ENCODE results near the gene HNF1B.

HNF1B gene

GRCh38 chr17:37718324-37719048, 26.4 kb downstream of the HNF1B start:
- H3F3A ChIP-seq (ENCODE audit: insufficient read depth, low read length): peaks cover 11% of the 10 kb centered on the region; the same call in 1 of the 2 replicates
- peak overlapping the region; percentile 17; the same call in 1 of the 2 replicates for H3K4me2 ChIP-seq (ENCODE audit: low read depth, low read length)
- H3K4me1 ChIP-seq (ENCODE audit: low read length): peaks cover 18% of the 10 kb centered on the region
- no peaks in the 10 kb centered on the region for H3K9me2 ChIP-seq (replicated peaks; ENCODE audit: insufficient read depth, low read length)
- TF ChIP-seq CTCF (IDR thresholded peaks at IDR 0.05; ENCODE audit: low read length): no peak
- no peak for TF ChIP-seq EZH2phosphoT487 (IDR thresholded peaks at IDR 0.05; ENCODE audit: low read length)
- no peak for TF ChIP-seq EZH2 (optimal IDR thresholded peaks at IDR 0.05; ENCODE audit: low read depth, low read length)
- H3K79me2 ChIP-seq (ENCODE audit: low read length): no peaks in the 10 kb centered on the region
- H3K27ac ChIP-seq (ENCODE audit: low read length): peak overlapping the region; percentile 26; the same call in 1 of the 2 replicates
- no peaks in the 10 kb centered on the region for H3K36me3 ChIP-seq (replicated peaks; ENCODE audit: insufficient read depth, low read length)
- no peak overlapping the region for H3K9ac ChIP-seq (ENCODE audit: low read length)
- no peak for DNase-seq
- no peaks in the 10 kb centered on the region for H3K27me3 ChIP-seq (replicated peaks; ENCODE audit: insufficient read depth, low read length)
- H3K4me3 ChIP-seq (ENCODE audit: low read length): no peak overlapping the region
- no peaks in the 10 kb centered on the region for H4K20me1 ChIP-seq (ENCODE audit: insufficient read depth, low read length)
- H2AFZ ChIP-seq (ENCODE audit: low read length): peak overlapping the region; percentile 26; the same call in 1 of the 2 replicates
- H3K9me3 ChIP-seq (replicated peaks; ENCODE audit: insufficient read depth, low read length): no peaks in the 10 kb centered on the region

- no peaks in the 10 kb centered on the region for H4K20me1 ChIP-seq (ENCODE audit: insufficient read depth, low read length)
- no peaks in the 10 kb centered on the region for H3K36me3 ChIP-seq (replicated peaks; ENCODE audit: insufficient read depth, low read length)
- no peaks in the 10 kb centered on the region for H3K79me2 ChIP-seq (ENCODE audit: low read length)
- peaks cover 18% of the 10 kb centered on the region for H3K4me1 ChIP-seq (ENCODE audit: low read length)
- no peaks in the 10 kb centered on the region for H3K27me3 ChIP-seq (replicated peaks; ENCODE audit: insufficient read depth, low read length)
- H3K9ac ChIP-seq (ENCODE audit: low read length): no peak overlapping the region
- peak overlapping the region; percentile 17; the same call in 1 of the 2 replicates for H3K4me2 ChIP-seq (ENCODE audit: low read depth, low read length)
- peak; percentile 18 for DNase-seq
- peak overlapping the region; percentile 26; the same call in 1 of the 2 replicates for H2AFZ ChIP-seq (ENCODE audit: low read length)
- H3F3A ChIP-seq (ENCODE audit: insufficient read depth, low read length): peaks cover 11% of the 10 kb centered on the region; the same call in 1 of the 2 replicates
- no peak for TF ChIP-seq EZH2phosphoT487 (IDR thresholded peaks at IDR 0.05; ENCODE audit: low read length)
- TF ChIP-seq CTCF (IDR thresholded peaks at IDR 0.05; ENCODE audit: low read length): no peak
- no peak overlapping the region for H3K4me3 ChIP-seq (ENCODE audit: low read length)
- H3K9me3 ChIP-seq (replicated peaks; ENCODE audit: insufficient read depth, low read length): no peaks in the 10 kb centered on the region
- peak overlapping the region; percentile 26; the same call in 1 of the 2 replicates for H3K27ac ChIP-seq (ENCODE audit: low read length)
- no peaks in the 10 kb centered on the region for H3K9me2 ChIP-seq (replicated peaks; ENCODE audit: insufficient read depth, low read length)
Measured at GRCh38 chr17:37717627-37718323, 27.1 kb downstream of the HNF1B start.

GRCh38 chr17:37714897-37715296, 30.0 kb downstream of the HNF1B start:
- peaks cover 11% of the 10 kb centered on the region; the same call in 1 of the 2 replicates for H3F3A ChIP-seq (ENCODE audit: insufficient read depth, low read length)
- no peak overlapping the region for H3K9ac ChIP-seq (ENCODE audit: low read length)
- peaks cover 18% of the 10 kb centered on the region for H3K4me1 ChIP-seq (ENCODE audit: low read length)
- H4K20me1 ChIP-seq (ENCODE audit: insufficient read depth, low read length): no peaks in the 10 kb centered on the region
- no peaks in the 10 kb centered on the region for H3K9me3 ChIP-seq (replicated peaks; ENCODE audit: insufficient read depth, low read length)
- no peak overlapping the region for H3K27ac ChIP-seq (ENCODE audit: low read length)
- H3K4me2 ChIP-seq (ENCODE audit: low read depth, low read length): no peak overlapping the region
- no peak overlapping the region for H3K4me3 ChIP-seq (ENCODE audit: low read length)
- no peak for DNase-seq
- H3K36me3 ChIP-seq (replicated peaks; ENCODE audit: insufficient read depth, low read length): no peaks in the 10 kb centered on the region
- H2AFZ ChIP-seq (ENCODE audit: low read length): no peak overlapping the region
- no peak for TF ChIP-seq EZH2 (optimal IDR thresholded peaks at IDR 0.05; ENCODE audit: low read depth, low read length)
- no peak for TF ChIP-seq EZH2phosphoT487 (IDR thresholded peaks at IDR 0.05; ENCODE audit: low read length)
- TF ChIP-seq CTCF (IDR thresholded peaks at IDR 0.05; ENCODE audit: low read length): no peak
- no peaks in the 10 kb centered on the region for H3K9me2 ChIP-seq (replicated peaks; ENCODE audit: insufficient read depth, low read length)
- H3K27me3 ChIP-seq (replicated peaks; ENCODE audit: insufficient read depth, low read length): no peaks in the 10 kb centered on the region
- no peaks in the 10 kb centered on the region for H3K79me2 ChIP-seq (ENCODE audit: low read length)
